HCT116 (cell line): ENCODE results near the gene ERGIC1. TPM values are rescaled to one million over a fixed set of nuclear protein-coding genes. Genes with fewer than 3 reads are reported as not detected.
A peak's percentile ranks its signal among the peaks of the same experiment; 100 is the strongest.

Experiments used
- ATAC-seq: fragments of 200-7000 bp; cut with Tn5 transposase; 2 replicates; pipeline ENCODE4 v1.9.1; 2020; ENCODE audit warnings: mild to moderate bottlenecking, moderate library complexity
- BruUV-seq: library from RNA; stranded (reverse); fragments of 400-500 nt; replicated peaks from 2 replicates; lab custom pipeline; 2021; lab: Mats Ljungman, UMichigan
- CTCF ChIA-PET: fragments of 300-600 bp; sonication (Branson Sonifier 250); formaldehyde crosslinking; loops from one replicate; lab custom pipeline; 2021; ENCODE audit warnings: antibody characterized with exemption; lab: Charles Lee
- POLR2A ChIA-PET: fragments of 300-600, 350-600 bp; sonication (Branson Sonifier 250); formaldehyde crosslinking; loops from one replicate; lab custom pipeline; 2021; ENCODE audit warnings: antibody characterized with exemption; lab: Charles Lee
- RAD21 ChIA-PET, 2 experiments: fragments of 300-600 bp; sonication (Branson Sonifier 250); formaldehyde crosslinking; loops; one replicate each; lab custom pipeline; 2023; ENCODE audit warnings: low total read pairs in 2 of 2; ENCODE audit not compliant: uncharacterized antibody in 2 of 2, unreplicated experiment in 2 of 2, low non-redundant PET in 1 of 2; lab: Charles Lee
- DNase-seq: peaks from one replicate; pipeline ENCODE4 v3.0.0-alpha.2; 2010; ENCODE audit warnings: low read depth, low spot score
- H2AFZ ChIP-seq: fragments of 200-600 bp; shearing (Covaris generic), sonication (generic); 2 replicates; pipeline ENCODE4 v1.6.1; 2017; ENCODE audit warnings: low read depth, mixed run types, mixed read lengths, antibody characterized with exemption, low read length; ENCODE audit not compliant: poor library complexity, severe bottlenecking
- H3K27ac ChIP-seq: 2 replicates; pipeline ENCODE4 v1.5.1; 2012; ENCODE audit warnings: low read depth, low read length
- H3K27me3 ChIP-seq: fragments of 200-600 bp; sonication (generic); 2 replicates; pipeline ENCODE4 v1.6.1; 2016; ENCODE audit warnings: mixed run types, low read length, mixed read lengths; ENCODE audit not compliant: insufficient read depth
- H3K36me3 ChIP-seq, 2 experiments: fragments of 200-500 bp in 1 of 2; fragments of 200-600 bp in 1 of 2; sonication (Bioruptor generic) in 1 of 2; sonication (generic) in 1 of 2; 2 replicates each; pipeline versions ENCODE4 v1.5.1 to v1.6.1; 2014 to 2016; ENCODE audit warnings: low read length in 2 of 2, inconsistent platforms in 1 of 2, mixed read lengths in 1 of 2, mixed run types in 1 of 2; ENCODE audit not compliant: insufficient read depth in 2 of 2, control insufficient read depth in 1 of 2
- H3K4me1 ChIP-seq, 2 experiments: fragments of 200-600 bp in 1 of 2; sonication (generic) in 1 of 2; 2 replicates each; pipeline versions ENCODE4 v1.5.1 to v1.6.1; 2012 to 2017; ENCODE audit warnings: low read length in 2 of 2, inconsistent platforms in 1 of 2, mild to moderate bottlenecking in 1 of 2, mixed read lengths in 1 of 2, mixed run types in 1 of 2, moderate library complexity in 1 of 2; ENCODE audit not compliant: insufficient read depth in 2 of 2, control insufficient read depth in 1 of 2
- H3K4me2 ChIP-seq: fragments of 200-600 bp; sonication (generic); 2 replicates; pipeline ENCODE4 v1.6.1; 2017; ENCODE audit warnings: mixed run types, low read length, mixed read lengths
- H3K4me3 ChIP-seq, 2 experiments: fragments of 200-600 bp in 1 of 2; sonication (generic) in 1 of 2; replicated peaks in 1 of 2; 2 replicates each; pipeline ENCODE4 v1.5.1; 2011 to 2016; ENCODE audit warnings: low read length in 2 of 2, control low read depth in 1 of 2, low read depth in 1 of 2, mild to moderate bottlenecking in 1 of 2, mixed read lengths in 1 of 2, mixed run types in 1 of 2
- H3K79me2 ChIP-seq: fragments of 200-600 bp; sonication (generic); 2 replicates; pipeline ENCODE4 v1.6.1; 2017; ENCODE audit warnings: mild to moderate bottlenecking, mixed run types, low read length, moderate library complexity, mixed read lengths; ENCODE audit not compliant: insufficient read depth
- H3K9ac ChIP-seq: fragments of 200-600 bp; sonication (generic); 2 replicates; pipeline ENCODE4 v1.6.1; 2016; ENCODE audit warnings: low read length, mixed read lengths
- H3K9me2 ChIP-seq: fragments of 200-600 bp; sonication (generic), shearing (Covaris generic); 2 replicates; pipeline ENCODE4 v1.6.1; 2017; ENCODE audit warnings: mixed run types, mild to moderate bottlenecking, moderate library complexity; ENCODE audit not compliant: insufficient read depth
- H3K9me3 ChIP-seq, 2 experiments: fragments of 200-500 bp in 1 of 2; fragments of 200-600 bp in 1 of 2; sonication (Bioruptor generic) in 1 of 2; sonication (generic) in 1 of 2; 2 replicates each; pipeline ENCODE4 v1.6.1; 2014 to 2017; ENCODE audit warnings: low read length in 2 of 2, mixed read lengths in 2 of 2, inconsistent platforms in 1 of 2, low read depth in 1 of 2, mild to moderate bottlenecking in 1 of 2, mixed run types in 1 of 2, moderate library complexity in 1 of 2; ENCODE audit not compliant: control insufficient read depth in 1 of 2, insufficient read depth in 1 of 2
- H4K20me1 ChIP-seq: fragments of 200-600 bp; sonication (generic), shearing (Covaris generic); 2 replicates; pipeline ENCODE4 v1.6.1; 2017; ENCODE audit warnings: mixed run types, mild to moderate bottlenecking, moderate library complexity; ENCODE audit not compliant: insufficient read depth
- ELF1 ChIP-seq: IDR thresholded peaks from 2 replicates; pipeline ENCODE4 v1.6.1; 2012; ENCODE audit warnings: low read depth, borderline replicate concordance
- JUND ChIP-seq: IDR thresholded peaks from 2 replicates; pipeline ENCODE4 v1.6.1; 2012
- RAD21 ChIP-seq: IDR thresholded peaks from 2 replicates; pipeline ENCODE4 v1.6.1; 2012; ENCODE audit warnings: low read depth, mild to moderate bottlenecking
- SRF ChIP-seq: IDR thresholded peaks from 2 replicates; pipeline ENCODE4 v1.6.1; 2012; ENCODE audit warnings: low read depth
- TCF7L2 ChIP-seq: IDR thresholded peaks from 2 replicates; pipeline ENCODE4 v1.7.0; 2011; ENCODE audit warnings: borderline replicate concordance, inconsistent platforms; ENCODE audit not compliant: insufficient read depth, insufficient read length; ENCODE audit errors: extremely low read depth
- ZNF274 ChIP-seq: fragments of 200-500 bp; sonication (Bioruptor generic); IDR thresholded peaks from 2 replicates; pipeline ENCODE4 v1.6.1; 2014; ENCODE audit warnings: mild to moderate bottlenecking, low read depth, low read length, inconsistent platforms
- intact Hi-C: fragments of 100-400 bp; cut with micrococcal nuclease; formaldehyde crosslinking; loops from 2 replicates; pipeline ENCODE4 v1.10.0; 2022
- total RNA-seq: library from RNA; stranded (reverse); gene quantifications from one replicate; pipeline ENCODE4 v1.2.1, GENCODE V29; 2021; ENCODE audit not compliant: unreplicated experiment
- TF ChIP-seq, protein P1 (sequence below): IDR thresholded peaks from 2 replicates; pipeline ENCODE4 v1.6.1; 2012; ENCODE audit warnings: low read depth
- TF ChIP-seq, protein P2 (sequence below), 3 experiments: fragments of 200-600 bp in 1 of 3; sonication (generic) in 1 of 3; IDR thresholded peaks in 2 of 3; conservative IDR thresholded peaks in 1 of 3; 2 replicates each; pipeline ENCODE4 v1.5.1; 2012 to 2017; ENCODE audit warnings: low read depth in 2 of 3, low read length in 2 of 3, antibody characterized with exemption in 1 of 3, borderline replicate concordance in 1 of 3, control low read depth in 1 of 3, mild to moderate bottlenecking in 1 of 3, mixed read lengths in 1 of 3, mixed run types in 1 of 3, moderate library complexity in 1 of 3; ENCODE audit not compliant: insufficient read depth in 1 of 3

ERGIC1 gene
- total RNA-seq, 1 experiment from 2014 or later: 73.3 TPM

- TF ChIP-seq, protein P1, sequence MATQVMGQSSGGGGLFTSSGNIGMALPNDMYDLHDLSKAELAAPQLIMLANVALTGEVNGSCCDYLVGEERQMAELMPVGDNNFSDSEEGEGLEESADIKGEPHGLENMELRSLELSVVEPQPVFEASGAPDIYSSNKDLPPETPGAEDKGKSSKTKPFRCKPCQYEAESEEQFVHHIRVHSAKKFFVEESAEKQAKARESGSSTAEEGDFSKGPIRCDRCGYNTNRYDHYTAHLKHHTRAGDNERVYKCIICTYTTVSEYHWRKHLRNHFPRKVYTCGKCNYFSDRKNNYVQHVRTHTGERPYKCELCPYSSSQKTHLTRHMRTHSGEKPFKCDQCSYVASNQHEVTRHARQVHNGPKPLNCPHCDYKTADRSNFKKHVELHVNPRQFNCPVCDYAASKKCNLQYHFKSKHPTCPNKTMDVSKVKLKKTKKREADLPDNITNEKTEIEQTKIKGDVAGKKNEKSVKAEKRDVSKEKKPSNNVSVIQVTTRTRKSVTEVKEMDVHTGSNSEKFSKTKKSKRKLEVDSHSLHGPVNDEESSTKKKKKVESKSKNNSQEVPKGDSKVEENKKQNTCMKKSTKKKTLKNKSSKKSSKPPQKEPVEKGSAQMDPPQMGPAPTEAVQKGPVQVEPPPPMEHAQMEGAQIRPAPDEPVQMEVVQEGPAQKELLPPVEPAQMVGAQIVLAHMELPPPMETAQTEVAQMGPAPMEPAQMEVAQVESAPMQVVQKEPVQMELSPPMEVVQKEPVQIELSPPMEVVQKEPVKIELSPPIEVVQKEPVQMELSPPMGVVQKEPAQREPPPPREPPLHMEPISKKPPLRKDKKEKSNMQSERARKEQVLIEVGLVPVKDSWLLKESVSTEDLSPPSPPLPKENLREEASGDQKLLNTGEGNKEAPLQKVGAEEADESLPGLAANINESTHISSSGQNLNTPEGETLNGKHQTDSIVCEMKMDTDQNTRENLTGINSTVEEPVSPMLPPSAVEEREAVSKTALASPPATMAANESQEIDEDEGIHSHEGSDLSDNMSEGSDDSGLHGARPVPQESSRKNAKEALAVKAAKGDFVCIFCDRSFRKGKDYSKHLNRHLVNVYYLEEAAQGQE: no peak
- TF ChIP-seq ELF1 (no peak), SRF (no peak), ZNF274 (no peak), TCF7L2 (no peak)
Measured at GRCh38 chr5:172936401-172936800, 102.3 kb downstream of the ERGIC1 start (continued).

- Histone ChIP-seq H3K4me3 (no peak overlapping the region), H3K9ac (no peak overlapping the region), H3K36me3 (no peaks in the 10 kb centered on the region), H4K20me1 (no peaks in the 10 kb centered on the region), H2AFZ (no peak overlapping the region), H3K9me2 (no peaks in the 10 kb centered on the region), H3K9me3 (no peaks in the 10 kb centered on the region), H3K27ac (no peak overlapping the region), H3K4me2 (no peak overlapping the region), H3K79me2 (no peaks in the 10 kb centered on the region), H3K27me3 (no peaks in the 10 kb centered on the region), H3K4me1 (no peaks in the 10 kb centered on the region)
- BruUV-seq: no TSS peak
- intact Hi-C loops: loop anchor here (10.0 kb wide), 1 partner anchor 464 kb away; no protein-coding TSS in a partner anchor
- RAD21 ChIA-PET: interaction anchor here (1.2 to 1.8 kb wide), 4 partner anchors 222 to 232 kb away, joined by 3 to 10 read pairs (median 5); no protein-coding TSS in a partner anchor
- POLR2A ChIA-PET: interaction anchor here (1.1 kb wide), 1 partner anchor 15 kb away, joined by 3 read pairs; no protein-coding TSS in a partner anchor
- ATAC-seq: peak; percentile 90
- peak; percentile 26 for DNase-seq
- TF ChIP-seq JUND: no peak
- TF ChIP-seq, protein P2, sequence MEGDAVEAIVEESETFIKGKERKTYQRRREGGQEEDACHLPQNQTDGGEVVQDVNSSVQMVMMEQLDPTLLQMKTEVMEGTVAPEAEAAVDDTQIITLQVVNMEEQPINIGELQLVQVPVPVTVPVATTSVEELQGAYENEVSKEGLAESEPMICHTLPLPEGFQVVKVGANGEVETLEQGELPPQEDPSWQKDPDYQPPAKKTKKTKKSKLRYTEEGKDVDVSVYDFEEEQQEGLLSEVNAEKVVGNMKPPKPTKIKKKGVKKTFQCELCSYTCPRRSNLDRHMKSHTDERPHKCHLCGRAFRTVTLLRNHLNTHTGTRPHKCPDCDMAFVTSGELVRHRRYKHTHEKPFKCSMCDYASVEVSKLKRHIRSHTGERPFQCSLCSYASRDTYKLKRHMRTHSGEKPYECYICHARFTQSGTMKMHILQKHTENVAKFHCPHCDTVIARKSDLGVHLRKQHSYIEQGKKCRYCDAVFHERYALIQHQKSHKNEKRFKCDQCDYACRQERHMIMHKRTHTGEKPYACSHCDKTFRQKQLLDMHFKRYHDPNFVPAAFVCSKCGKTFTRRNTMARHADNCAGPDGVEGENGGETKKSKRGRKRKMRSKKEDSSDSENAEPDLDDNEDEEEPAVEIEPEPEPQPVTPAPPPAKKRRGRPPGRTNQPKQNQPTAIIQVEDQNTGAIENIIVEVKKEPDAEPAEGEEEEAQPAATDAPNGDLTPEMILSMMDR (IDR thresholded peaks at IDR 0.05 in 2 of 3, conservative IDR thresholded peaks at IDR 0.05 in 1 of 3; ENCODE audit: borderline replicate concordance in 1 of 3, insufficient read depth in 1 of 3, low read depth in 2 of 3, low read length in 2 of 3): peak; percentile 68 to 95 (median 70)
- peak; percentile 62 for TF ChIP-seq RAD21
- CTCF ChIA-PET: interaction anchor here (0.7 to 4.1 kb wide), 8 partner anchors 12 to 232 kb away, joined by 3 to 28 read pairs (median 6); partner anchors contain the start of gene RPL26L1
Measured at GRCh38 chr5:172939071-172939470, 105.0 kb downstream of the ERGIC1 start.
